Breast epithelium (tissue), 4 donors: ENCODE results near the gene PLAC8L1. TPM values are rescaled to one million over a fixed set of nuclear protein-coding genes. Genes with fewer than 3 reads are reported as not detected.

Experiments
- DNase-seq, 2 donors: peaks; one replicate each; pipeline ENCODE4 v3.0.0-alpha.2; 2019; ENCODE audit warnings: low spot score in 2 of 2
- H3K27ac ChIP-seq, 2 donors: fragments of 200-600 bp; sonication (generic) in 1 of 2; one replicate each; pipeline ENCODE4 v1.5.1; 2016 to 2019; ENCODE audit warnings: mild to moderate bottlenecking in 1 of 2
- H3K27me3 ChIP-seq, 2 donors: fragments of 200-600 bp; sonication (generic) in 1 of 2; one replicate each; pipeline versions ENCODE4 v1.5.1 to v1.6.0; 2017 to 2019; ENCODE audit warnings: control low read depth in 1 of 2, mild to moderate bottlenecking in 1 of 2
- H3K36me3 ChIP-seq: fragments of 200-600 bp; one replicate; pipeline ENCODE4 v1.5.1; 2019
- H3K4me1 ChIP-seq, 2 donors: fragments of 200-600 bp; sonication (generic); one replicate each; pipeline ENCODE4 v1.5.1; 2016 to 2019; ENCODE audit warnings: control low read depth in 1 of 2
- H3K4me3 ChIP-seq, 3 donors: fragments of 200-600 bp; sonication (generic); 1 replicate in 2 of 3; 2 replicates in 1 of 3; pipeline ENCODE4 v1.5.1; 2016 to 2019; ENCODE audit warnings: mild to moderate bottlenecking in 3 of 3, moderate library complexity in 2 of 3
- H3K9me3 ChIP-seq, 2 donors: fragments of 200-600 bp; sonication (generic) in 1 of 2; one replicate each; pipeline ENCODE4 v1.5.1; 2016 to 2019; ENCODE audit warnings: control low read depth in 1 of 2
- CTCF ChIP-seq, 3 donors: fragments of 450-650 bp; IDR thresholded peaks; one replicate each; pipeline ENCODE4 v1.5.1; 2016 to 2017; ENCODE audit warnings: antibody characterized with exemption in 3 of 3, mild to moderate bottlenecking in 3 of 3, moderate library complexity in 3 of 3
- POLR2A ChIP-seq: fragments of 450-650 bp; IDR thresholded peaks from one replicate; pipeline ENCODE4 v1.6.1; 2016; ENCODE audit warnings: antibody characterized with exemption, mild to moderate bottlenecking, moderate library complexity
- POLR2AphosphoS5 ChIP-seq, 3 donors: sonication (generic); formaldehyde crosslinking; IDR thresholded peaks; one replicate each; pipeline ENCODE4 v1.6.1; 2017; ENCODE audit warnings: antibody characterized with exemption in 3 of 3
- intact Hi-C: fragments of 100-400 bp; cut with DNase I; formaldehyde crosslinking; loops from one replicate; pipeline ENCODE4 v1.15.1; 2023; ENCODE audit warnings: low total_unique reads
- total RNA-seq, 3 donors: library from RNA; depleted of rRNA; stranded (reverse); fragments of >200 nt; gene quantifications; one replicate each; pipeline ENCODE4 v1.1.0, GENCODE V29; 2016

The PLAC8L1 gene
- total RNA-seq, 3 donors from 2014 or later, result not detected

- TF ChIP-seq POLR2A (no peak), POLR2AphosphoS5 (IDR thresholded peaks at IDR 0.05) (no peak), CTCF (IDR thresholded peaks at IDR 0.05) (no peak)
- no peak for DNase-seq
- no peaks in the 10 kb centered on the region for H3K27me3 ChIP-seq
- no peaks in the 10 kb centered on the region for H3K9me3 ChIP-seq
- no peak overlapping the region for H3K27ac ChIP-seq
- no peak overlapping the region for H3K4me3 ChIP-seq
- H3K36me3 ChIP-seq, result no peaks in the 10 kb centered on the region
- intact Hi-C loops, result no loop called here
- no peaks in the 10 kb centered on the region for H3K4me1 ChIP-seq
Measured at GRCh38 chr5:146082798-146083197, 22.6 kb downstream of the PLAC8L1 start.

- Histone ChIP-seq H3K4me3 (no peak overlapping the region), H3K4me1 (no peaks in the 10 kb centered on the region), H3K27ac (no peak overlapping the region), H3K36me3 (no peaks in the 10 kb centered on the region), H3K27me3 (no peaks in the 10 kb centered on the region), H3K9me3 (no peaks in the 10 kb centered on the region)
- no peak for DNase-seq
- intact Hi-C loops, result no loop called here
- TF ChIP-seq POLR2AphosphoS5 (IDR thresholded peaks at IDR 0.05) (no peak), CTCF (IDR thresholded peaks at IDR 0.05) (no peak), POLR2A (no peak)
Measured at GRCh38 chr5:146081556-146081955, 23.8 kb downstream of the PLAC8L1 start.

- DNase-seq, result no peak
- Histone ChIP-seq H3K27me3 (no peaks in the 10 kb centered on the region), H3K27ac (no peak overlapping the region), H3K4me3 (no peak overlapping the region), H3K36me3 (no peaks in the 10 kb centered on the region), H3K4me1 (no peaks in the 10 kb centered on the region), H3K9me3 (no peaks in the 10 kb centered on the region)
- intact Hi-C loops, result no loop called here
- TF ChIP-seq POLR2A, result no peak
- TF ChIP-seq CTCF (IDR thresholded peaks at IDR 0.05), result no peak
- no peak for TF ChIP-seq POLR2AphosphoS5 (IDR thresholded peaks at IDR 0.05)
Measured at GRCh38 chr5:146079695-146080373, 25.5 kb downstream of the PLAC8L1 start.

- Histone ChIP-seq H3K27ac (no peak overlapping the region), H3K4me1 (no peaks in the 10 kb centered on the region), H3K4me3 (no peak overlapping the region), H3K27me3 (no peaks in the 10 kb centered on the region), H3K9me3 (no peaks in the 10 kb centered on the region), H3K36me3 (no peaks in the 10 kb centered on the region)
- no peak for DNase-seq
- TF ChIP-seq POLR2A (no peak), POLR2AphosphoS5 (IDR thresholded peaks at IDR 0.05) (no peak), CTCF (IDR thresholded peaks at IDR 0.05) (no peak)
- intact Hi-C loops, result no loop called here
Measured at GRCh38 chr5:146078566-146078965, 26.8 kb downstream of the PLAC8L1 start.

GRCh38 chr5:146076455-146076854 is 28.9 kb downstream of the PLAC8L1 start:
- H3K9me3 ChIP-seq, result no peaks in the 10 kb centered on the region
- no peak for DNase-seq
- no peak overlapping the region for H3K4me3 ChIP-seq
- H3K4me1 ChIP-seq, result no peaks in the 10 kb centered on the region
- intact Hi-C loops, result no loop called here
- no peak overlapping the region for H3K27ac ChIP-seq
- TF ChIP-seq CTCF (IDR thresholded peaks at IDR 0.05) (no peak), POLR2AphosphoS5 (IDR thresholded peaks at IDR 0.05) (no peak), POLR2A (no peak)
- H3K27me3 ChIP-seq, result no peaks in the 10 kb centered on the region
- no peaks in the 10 kb centered on the region for H3K36me3 ChIP-seq
